ENCODE measurements around the gene FOXC1.

Gene FOXC1

DNA sequence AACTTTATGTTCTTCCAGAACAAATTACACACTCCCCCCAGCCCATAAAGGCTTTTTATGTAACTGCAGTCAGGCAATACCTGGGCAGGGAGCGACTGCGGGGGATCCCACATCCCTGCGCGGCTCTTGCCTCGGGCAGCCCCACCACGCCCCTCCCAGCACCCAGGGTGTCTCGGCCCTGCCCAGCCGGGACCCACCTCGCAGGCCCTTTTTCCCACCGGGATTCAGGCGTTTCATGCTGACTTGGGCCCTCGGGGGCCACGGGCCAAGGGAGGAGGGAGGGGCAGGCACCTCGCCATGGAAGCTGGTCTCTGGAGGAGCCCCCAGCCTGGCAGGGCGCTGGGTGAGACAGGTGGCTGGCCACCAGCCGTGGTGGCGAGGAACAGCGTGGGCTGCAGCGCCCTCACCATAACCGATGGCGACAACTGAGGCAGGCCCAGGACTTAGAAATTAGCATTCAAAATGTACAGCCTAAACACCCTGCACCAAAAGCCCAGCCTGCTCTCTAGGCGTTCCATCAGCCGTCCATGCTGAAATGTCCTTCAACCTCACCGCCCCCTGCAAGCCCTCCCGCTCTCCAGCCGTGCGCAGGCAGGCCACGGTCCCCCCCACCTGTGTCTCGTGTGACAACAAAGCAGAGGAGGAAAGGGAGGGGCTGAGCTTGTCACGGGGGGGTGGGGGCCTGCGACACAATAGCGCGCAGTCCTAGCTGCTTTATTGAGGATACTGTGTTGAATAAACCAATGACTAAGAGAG is 15.1 kb upstream of the FOXC1 start:
- TF ChIP-seq, protein P1, sequence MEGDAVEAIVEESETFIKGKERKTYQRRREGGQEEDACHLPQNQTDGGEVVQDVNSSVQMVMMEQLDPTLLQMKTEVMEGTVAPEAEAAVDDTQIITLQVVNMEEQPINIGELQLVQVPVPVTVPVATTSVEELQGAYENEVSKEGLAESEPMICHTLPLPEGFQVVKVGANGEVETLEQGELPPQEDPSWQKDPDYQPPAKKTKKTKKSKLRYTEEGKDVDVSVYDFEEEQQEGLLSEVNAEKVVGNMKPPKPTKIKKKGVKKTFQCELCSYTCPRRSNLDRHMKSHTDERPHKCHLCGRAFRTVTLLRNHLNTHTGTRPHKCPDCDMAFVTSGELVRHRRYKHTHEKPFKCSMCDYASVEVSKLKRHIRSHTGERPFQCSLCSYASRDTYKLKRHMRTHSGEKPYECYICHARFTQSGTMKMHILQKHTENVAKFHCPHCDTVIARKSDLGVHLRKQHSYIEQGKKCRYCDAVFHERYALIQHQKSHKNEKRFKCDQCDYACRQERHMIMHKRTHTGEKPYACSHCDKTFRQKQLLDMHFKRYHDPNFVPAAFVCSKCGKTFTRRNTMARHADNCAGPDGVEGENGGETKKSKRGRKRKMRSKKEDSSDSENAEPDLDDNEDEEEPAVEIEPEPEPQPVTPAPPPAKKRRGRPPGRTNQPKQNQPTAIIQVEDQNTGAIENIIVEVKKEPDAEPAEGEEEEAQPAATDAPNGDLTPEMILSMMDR (IDR thresholded peaks at IDR 0.05; ENCODE audit: control insufficient read depth, extremely low read depth, insufficient read depth): no peak
- DNase-seq (ENCODE audit: low read depth): no peak
- no peak overlapping the region for H3K4me3 ChIP-seq (ENCODE audit: low read depth, low read length)

- TF ChIP-seq, protein P1 (IDR thresholded peaks at IDR 0.05; ENCODE audit: control insufficient read depth, extremely low read depth, insufficient read depth): no peak
- DNase-seq (ENCODE audit: low read depth): no peak
- no peak overlapping the region for H3K4me3 ChIP-seq (ENCODE audit: low read depth, low read length)
Observed at GRCh38 chr6:1595271-1596087, 14.2 kb upstream of the FOXC1 start.

DNA sequence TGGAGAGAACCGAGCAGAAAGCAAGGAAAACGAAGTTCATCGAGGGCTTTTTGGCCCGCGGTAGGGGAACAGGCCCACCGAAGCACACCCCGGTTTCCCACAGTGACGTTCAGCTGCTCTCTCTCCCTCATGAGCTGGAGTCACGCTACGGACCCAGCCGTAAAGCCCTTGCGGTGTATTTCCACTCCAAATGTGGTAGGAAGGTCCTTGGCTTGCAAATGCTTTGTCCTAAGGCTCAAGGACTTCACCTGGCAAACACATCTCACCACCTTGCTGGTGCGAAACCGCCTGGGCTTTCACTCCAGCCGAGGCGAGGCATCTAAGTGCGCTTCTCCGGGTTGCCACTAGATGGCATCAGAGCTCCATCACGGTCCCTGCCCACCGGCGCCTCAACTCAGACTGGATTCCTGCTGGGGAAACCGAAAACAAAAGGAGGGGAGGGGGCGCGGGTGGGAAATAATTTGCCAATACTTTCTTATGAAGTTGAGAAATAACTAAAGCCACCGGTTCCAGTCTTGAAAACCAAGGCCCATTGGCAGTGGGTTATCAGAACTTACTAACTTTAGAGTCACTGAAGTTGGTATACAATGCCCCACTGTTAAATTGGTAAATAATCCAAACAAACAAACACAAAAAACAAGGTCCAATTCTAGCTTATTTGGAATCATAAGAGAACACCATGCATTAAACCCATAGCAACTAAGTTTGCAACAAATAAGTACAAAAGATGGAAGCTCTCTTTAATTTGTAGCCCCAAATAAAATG is 13.4 kb upstream of the FOXC1 start:
- DNase-seq (ENCODE audit: low read depth): no peak
- TF ChIP-seq, protein P1 (IDR thresholded peaks at IDR 0.05; ENCODE audit: control insufficient read depth, extremely low read depth, insufficient read depth): peak; percentile 92
- no peak overlapping the region for H3K4me3 ChIP-seq (ENCODE audit: low read depth, low read length)

DNA sequence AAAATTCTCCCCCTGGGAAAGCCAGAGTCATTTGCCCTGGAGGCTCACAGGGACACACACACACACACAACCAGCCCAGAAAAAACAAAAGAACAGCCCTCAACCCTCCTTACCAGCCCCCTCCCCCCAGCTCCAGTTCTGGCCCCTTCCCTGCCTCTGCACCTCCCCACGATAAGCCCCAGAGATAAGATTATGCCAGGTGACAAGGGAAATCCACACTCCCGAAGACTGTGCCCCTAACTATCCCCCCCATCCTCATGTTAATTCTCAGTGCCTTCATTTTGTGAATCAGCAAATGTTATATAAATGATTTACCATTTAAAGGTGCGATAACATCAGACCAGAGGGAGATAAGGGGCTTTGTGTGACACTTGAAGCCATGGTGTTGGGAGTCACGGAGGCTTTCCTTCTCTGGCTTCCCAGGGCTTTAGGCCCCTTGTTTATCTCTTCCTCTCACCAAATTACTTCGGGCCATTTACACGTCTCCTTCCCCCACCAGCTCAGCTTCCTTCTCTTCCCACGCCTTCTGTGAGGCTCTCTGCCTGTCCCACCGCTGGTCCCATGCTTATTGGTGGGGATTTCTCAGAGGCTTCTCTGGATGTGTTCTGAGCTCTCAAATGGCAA is 12.5 kb upstream of the FOXC1 start:
- TF ChIP-seq, protein P1 (IDR thresholded peaks at IDR 0.05; ENCODE audit: control insufficient read depth, extremely low read depth, insufficient read depth): no peak
- no peak overlapping the region for H3K4me3 ChIP-seq (ENCODE audit: low read depth, low read length)
- no peak for DNase-seq (ENCODE audit: low read depth)

DNA sequence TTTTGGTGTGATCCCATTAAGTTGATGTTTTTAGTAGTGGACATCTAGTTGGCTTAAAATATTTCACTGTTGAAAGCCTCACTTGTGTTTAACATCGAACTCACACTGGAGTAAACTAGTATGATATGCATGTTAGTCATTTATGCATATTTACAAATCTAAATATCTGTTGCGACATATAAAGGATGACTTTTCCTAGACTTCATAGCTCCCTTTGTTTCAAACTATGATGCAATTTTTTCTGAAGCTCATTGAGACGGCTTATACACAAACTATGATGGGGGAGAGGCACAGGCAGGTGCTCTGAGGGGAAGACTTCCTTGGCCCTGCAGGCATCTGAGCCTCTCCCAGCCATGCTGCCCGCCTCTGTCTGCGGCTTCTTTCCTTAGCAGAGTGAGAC is 11.8 kb upstream of the FOXC1 start:
- TF ChIP-seq, protein P1 (IDR thresholded peaks at IDR 0.05; ENCODE audit: control insufficient read depth, extremely low read depth, insufficient read depth): no peak
- DNase-seq (ENCODE audit: low read depth): no peak

DNA sequence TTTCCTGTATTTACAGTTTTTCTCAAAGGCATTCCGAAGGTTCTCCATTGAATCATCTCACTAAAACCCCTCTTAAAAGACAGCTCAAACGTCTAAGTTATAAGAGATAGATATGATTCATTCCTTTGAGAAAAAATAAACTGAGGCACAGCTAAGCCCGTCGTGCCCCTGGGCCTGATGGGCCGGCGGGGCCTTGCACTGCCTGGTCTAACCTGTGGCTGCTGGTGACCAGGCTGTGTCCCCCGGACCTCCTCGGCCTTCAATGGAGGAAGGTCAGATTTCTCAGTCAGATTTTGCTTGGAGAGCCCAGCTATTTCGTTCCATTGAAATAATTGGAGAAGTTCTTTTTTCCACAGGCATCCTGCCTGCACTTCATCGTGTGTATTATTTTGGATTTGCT is 11.3 kb upstream of the FOXC1 start:
- TF ChIP-seq, protein P1 (IDR thresholded peaks at IDR 0.05; ENCODE audit: control insufficient read depth, extremely low read depth, insufficient read depth): no peak
- DNase-seq (ENCODE audit: low read depth): no peak
- no peak overlapping the region for H3K4me3 ChIP-seq (ENCODE audit: low read depth, low read length)

More for the DNA sequence above, 11.8 kb upstream of the FOXC1 start:
- H3K4me3 ChIP-seq (ENCODE audit: low read depth, low read length): no peak overlapping the region

Measured in LNCaP clone FGC (cell line).